Stimulated activated CD8-positive, alpha-beta memory T cell treated with anti-CD3 and anti-CD28 coated beads, Interleukin-4, amount 100 ng/mL, for 48 hours (primary cell): ENCODE results near the gene SLC33A1.
"Not testable (repeated sequence)": the region's sequence is repeated elsewhere in the genome, so short reads cannot be mapped to it uniquely, and the experiment has no call there.

Source experiments
- DNase-seq: peaks from one replicate; pipeline ENCODE4 v3.0.0-alpha.2; 2020

SLC33A1 gene

DNA sequence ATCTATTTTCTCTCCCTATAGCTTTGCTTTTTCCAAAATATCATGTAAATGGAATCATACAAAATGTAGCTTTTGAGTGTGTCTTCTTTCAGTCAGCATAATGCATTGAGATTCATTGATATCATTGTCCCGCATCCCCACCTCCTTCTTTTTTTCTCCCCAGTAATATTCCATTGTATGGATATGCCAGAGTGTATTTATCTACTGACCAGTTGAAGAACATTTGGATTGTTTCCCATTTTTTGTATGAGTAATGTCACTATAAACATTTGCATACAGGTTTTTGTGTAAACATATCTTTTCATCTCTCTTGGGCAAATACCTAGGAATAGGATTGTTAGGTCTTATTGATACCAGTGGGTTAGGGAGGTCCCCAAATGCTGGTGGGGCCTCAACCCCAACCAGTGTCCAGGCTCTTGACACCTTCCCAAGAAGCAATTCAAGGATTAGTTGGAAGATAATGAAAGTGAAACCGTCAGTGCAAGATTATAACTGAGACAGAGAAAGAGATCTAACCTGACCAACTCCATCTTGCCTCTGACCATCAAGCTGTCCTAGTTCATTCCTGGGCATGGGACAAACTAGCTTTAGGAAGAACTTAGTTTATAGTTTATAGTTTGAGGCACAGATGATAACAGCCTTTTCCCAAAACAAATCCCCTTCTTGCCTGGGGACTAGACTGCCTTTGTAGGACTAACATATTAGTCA, 7.4 kb upstream of the SLC33A1 start:
- no peak for DNase-seq

DNA sequence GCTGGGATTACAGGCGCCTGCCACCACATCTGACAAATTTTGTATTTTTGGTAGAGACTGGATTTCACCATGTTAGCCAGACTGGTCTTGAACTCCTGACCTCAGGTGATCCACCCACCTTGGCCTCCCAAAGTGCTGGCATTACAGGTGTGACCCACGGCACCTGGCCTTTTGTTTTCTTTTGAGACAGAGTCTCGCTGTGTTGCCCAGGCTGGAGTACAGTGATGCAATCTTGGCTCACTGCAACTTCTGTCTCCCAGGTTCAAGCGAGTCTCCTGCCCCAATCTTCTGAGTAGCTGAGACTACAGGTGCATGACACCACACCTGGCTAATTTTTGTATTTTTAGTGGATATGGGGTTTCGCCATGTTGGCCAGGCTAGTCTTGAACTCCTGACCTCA, 6.2 kb upstream of the SLC33A1 start:
- not testable (repeated sequence) for DNase-seq

DNA sequence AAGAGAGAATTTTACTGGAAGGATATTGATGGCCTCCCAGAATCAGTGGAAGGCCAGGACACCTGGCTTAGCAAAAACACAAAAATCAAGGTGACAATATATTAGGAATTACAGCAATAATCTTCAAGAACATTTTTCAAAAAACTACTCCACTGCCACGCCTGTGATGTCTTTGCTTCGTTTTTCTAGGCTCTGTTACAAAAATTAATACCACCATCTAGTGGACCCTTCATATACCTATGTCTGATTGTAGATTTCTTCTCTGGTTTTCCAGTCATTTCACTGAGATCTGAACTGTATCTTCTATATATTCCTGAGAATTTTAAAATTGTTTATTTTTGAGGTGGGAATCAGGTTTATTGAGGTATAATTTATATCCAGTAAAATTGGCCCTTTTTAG, 5.6 kb upstream of the SLC33A1 start:
- no peak for DNase-seq

DNA sequence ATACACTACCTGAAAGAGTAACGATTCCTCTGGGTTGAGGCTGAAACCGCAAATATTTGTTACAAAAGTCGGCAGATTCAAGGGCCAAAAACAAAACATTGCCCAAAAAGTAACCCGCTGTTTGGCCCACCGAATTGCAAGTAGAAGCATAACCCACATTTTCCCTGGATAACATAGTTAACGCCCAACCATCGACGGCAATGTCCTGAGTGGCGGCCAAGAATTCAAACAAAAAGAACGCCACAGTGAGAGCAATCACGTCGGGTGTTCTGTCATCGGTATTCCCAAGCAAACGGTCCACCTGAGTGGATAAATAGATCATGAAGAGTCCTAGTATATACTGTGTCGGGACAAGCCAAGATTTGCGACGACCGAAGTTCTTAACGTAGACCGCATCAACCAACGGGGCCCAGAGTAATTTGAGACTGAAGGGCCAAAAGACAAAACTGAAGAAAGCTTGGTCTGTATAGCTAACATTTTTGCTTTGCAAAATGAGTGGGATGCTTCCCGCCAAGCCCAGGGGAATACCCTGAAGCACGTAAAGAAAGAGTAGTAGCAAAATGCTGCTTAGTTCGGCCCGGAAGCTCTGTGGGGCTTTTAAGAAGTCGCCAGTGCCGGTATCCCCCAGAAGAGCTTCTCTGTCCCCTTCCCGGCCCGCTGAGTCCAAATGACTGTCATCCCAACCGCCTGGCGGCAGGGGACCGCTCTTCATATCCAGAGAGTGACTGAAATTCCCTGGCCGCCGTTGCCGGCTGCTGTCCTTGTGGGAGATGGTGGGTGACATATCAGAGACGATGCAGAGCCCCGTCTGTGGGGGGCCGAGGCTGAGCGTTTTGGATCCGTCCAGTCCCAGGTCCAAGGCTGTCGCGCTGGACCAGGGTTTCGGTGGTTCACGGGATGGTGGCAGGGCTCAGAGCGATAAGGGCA, 750 bp downstream of the SLC33A1 start:
- DNase-seq, result peak; percentile 54

DNA sequence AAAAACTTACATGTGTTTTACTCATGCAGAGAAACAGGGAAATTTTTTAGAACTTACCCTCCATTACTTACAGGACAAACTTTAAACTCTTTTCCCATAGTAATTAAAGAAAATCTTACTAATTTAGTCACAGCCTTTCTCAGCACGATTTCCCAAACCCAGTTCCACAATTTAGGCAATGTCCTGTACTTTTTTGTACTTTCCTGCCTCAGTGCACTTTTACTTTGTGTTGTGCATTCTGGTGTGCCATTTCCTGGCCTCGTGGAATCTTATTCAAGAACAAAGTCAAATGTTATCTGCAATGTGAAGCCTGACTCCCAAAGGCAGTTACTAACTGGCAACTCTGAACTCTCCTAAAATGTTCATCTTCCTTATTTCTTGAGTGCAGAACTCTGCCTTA, 1.9 kb downstream of the SLC33A1 start:
- DNase-seq, result no peak

DNA sequence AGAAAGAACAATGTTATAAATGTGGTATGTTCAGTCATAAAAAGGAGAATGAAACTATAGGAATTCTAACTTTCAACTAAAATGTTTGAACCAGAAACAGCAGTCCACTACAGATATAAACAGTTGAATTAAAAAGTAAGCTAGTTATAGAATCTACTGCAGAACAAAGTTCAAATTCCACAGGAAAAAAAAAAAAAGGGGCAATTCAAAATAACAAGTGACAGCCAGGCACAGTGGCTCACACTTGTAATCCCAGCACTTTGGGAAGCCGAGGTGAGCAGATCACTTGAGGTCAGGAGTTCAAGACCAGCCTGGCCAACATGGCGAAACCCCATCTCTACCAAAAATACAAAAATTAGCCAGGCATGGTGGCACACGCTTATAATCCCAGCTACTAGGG, 4.8 kb downstream of the SLC33A1 start:
- DNase-seq, result not testable (repeated sequence)

DNA sequence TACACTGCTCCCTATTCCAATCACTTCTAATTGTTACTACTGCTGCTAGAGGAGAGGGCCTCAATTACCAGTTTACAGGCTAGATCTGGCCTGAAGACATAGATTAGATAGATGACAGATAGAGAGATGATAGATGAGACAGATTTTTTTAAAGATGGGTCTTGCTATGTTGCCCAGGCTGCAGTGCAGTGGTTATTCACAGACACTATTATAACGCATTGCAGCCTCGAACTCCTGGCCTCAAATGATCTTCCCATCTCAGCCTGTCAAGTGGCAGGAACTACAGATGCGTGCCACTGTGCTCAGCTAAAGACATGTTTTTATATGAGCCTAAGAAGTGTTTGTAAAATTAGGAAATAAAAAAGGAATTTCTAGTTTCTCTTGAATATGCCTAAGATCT, 6.2 kb downstream of the SLC33A1 start:
- no peak for DNase-seq

DNA sequence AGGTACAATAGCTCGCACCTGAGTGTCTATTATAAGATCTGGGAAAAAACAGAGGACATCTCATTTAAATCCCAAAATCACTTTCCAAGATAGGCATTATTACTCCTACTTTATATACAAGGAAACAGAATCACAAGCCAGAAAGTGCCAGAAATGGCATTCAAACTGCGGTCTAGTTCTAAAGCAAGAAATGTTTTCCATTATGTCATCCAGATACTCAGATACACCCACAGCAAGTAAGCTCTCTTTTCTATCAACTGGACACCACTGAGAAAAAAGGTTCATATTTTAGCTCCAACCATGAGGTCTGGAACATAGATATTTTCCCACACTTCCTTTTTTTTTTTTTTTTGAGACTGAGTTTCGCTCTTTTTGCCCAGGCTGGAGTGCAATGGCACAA, 8.1 kb downstream of the SLC33A1 start:
- DNase-seq, result no peak

DNA sequence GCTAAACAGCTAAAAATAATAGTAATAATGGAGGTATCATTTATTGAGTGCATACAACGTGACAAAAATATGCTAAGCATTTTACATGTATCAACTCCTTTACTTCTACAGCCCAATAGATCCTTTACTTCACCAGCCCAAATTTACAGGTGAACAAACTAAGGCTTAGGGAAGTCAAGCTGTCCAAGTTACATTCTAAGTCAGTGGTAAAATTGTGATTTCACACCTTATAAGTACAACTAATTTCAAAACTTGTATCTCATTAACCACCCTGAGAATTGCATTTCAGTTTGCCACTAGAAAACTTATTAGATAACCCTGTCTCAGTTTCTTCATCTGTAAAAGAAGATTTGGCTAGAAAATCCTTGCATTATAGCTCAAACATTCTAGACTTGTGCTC, 10.7 kb downstream of the SLC33A1 start:
- DNase-seq, result no peak

DNA sequence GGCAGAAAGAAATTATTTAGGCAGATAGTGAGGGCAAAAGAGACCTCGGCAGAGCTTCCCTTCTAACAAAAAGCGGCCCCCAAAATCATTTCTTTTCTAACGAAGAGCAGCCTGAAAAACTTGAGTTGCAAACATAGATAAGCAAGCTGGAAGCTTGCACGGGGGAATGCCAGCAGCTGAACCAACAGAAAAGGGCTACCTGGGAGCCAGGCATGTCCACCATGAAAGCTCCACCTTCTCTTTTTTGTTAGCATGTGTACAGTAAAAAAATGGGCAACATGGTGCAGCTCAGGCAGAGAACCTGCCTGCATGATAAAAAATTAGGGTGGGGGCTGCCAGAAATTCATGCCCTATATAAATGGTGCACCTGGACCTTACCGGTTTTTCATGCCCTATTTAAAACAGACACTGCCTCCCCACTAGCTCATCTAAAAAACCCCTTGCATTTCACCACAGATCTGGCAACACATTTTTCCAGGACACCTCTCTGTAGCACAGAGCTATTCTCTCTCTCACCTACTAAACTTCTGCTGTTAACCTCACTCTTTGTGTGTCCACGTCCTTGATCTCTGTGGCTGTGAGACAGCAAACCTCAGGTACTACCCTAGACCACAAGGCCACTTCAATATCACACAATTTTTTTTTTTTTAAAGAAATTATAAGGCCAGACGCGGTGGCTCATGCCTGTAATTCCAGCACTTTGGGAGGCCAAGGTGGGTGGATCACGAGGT, 18.7 kb downstream of the SLC33A1 start:
- no peak for DNase-seq

DNA sequence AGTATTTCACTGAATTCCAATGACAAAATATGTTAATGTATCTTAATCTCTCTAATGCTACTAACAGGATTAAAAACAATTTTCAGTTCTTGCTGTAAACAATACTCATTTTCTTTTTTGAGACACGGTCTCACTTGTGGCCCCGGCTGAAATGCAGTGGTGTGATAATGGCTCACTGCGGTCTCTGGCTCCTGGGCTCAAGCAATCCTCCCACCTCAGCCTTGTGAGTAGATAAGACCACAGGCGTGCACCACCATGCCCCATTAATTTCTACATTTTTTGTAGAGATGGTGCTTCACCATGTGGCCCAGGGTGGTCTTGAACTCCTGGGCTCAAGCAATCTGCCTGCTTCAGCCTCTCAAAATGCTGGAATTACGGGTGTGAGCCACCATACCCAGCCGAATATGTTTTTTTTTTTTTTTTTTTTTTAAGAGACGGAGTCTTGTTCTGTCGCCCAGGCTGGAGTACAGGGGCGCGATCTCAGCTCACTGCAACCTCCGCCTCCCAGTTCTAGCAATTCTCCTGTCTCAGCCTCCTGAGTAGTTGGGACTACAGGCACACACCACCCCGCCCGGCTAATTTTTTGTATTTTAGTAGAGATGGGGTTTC, 25.6 kb downstream of the SLC33A1 start:
- not testable (repeated sequence) for DNase-seq

DNA sequence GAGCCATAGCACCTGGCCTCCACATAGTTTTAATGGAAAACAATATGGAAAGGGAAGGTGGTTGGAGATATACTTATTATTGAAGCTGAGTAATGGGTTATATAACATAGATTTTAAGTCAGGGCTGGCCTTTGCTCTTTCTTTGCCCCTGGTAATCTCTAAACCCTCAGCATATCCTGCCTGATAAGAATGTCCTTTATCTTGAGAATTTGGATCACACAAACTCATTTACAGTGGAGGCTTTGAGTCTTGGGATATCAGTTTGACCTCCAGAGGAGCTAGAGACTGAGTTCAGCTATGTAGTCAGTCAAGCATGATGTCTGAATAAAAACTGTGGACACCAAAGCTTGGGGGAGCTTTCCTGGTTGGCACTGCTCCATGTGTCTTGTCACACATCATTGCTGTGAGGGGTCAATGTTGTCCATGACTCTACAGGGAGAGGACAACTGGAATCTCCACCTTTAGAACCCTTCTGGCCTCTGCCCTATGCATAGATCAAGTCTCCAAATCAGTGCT, 39.1 kb downstream of the SLC33A1 start:
- no peak for DNase-seq

DNA sequence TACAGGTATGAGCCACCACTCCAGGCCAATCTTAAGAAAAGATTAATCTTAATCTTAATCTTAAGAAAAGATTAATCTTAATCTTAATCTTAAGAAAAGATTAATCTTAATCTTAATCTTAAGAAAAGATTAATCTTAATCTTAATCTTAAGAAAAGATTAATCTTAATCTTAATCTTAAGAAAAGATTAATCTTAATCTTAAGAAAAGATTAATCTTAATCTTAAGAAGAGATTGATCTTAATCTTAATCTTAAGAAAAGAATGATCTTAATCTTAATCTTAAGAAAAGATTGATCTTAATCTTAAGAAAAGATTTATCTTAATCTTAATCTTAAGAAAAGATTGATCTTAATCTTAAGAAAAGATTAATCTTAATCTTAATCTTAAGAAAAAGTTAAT, 41.0 kb downstream of the SLC33A1 start:
- DNase-seq, result not testable (repeated sequence)

DNA sequence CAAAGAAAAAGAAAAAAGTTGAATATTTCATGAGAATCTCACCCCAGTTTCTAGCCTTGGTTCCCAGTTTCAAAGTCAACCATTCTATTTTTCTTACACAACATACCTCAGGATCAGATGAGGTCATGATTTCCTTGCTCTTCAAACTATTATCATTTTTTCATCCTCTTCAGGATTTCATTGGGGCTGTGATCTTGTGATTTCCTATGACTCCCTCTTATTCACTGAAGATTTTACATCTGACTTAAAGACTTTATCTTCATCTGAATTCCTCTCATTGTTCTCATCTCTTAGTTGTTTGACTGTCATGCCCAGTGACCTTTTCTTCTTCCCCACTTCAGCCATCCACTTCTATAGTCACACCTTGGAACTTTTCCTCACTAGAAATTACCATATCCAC, 45.0 kb downstream of the SLC33A1 start:
- no peak for DNase-seq

DNA sequence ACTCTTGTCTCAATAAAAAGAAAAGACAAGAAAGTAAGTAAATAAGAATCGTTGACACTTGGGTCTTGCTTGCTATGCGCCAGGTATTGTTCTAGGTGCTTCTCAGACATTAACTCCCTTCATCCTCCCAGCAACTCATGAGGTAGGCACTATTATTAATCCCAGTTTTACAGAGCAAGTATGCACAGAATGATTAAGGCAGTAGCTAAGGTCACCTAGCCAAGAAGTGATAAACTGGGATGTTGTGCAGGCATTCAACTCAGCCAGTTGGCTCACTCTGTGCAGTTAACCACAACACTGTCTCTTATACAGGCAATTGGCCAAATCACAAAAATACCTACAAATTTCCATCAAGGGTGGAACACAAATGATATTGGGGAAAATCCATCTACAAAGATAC, 46.4 kb downstream of the SLC33A1 start:
- no peak for DNase-seq

DNA sequence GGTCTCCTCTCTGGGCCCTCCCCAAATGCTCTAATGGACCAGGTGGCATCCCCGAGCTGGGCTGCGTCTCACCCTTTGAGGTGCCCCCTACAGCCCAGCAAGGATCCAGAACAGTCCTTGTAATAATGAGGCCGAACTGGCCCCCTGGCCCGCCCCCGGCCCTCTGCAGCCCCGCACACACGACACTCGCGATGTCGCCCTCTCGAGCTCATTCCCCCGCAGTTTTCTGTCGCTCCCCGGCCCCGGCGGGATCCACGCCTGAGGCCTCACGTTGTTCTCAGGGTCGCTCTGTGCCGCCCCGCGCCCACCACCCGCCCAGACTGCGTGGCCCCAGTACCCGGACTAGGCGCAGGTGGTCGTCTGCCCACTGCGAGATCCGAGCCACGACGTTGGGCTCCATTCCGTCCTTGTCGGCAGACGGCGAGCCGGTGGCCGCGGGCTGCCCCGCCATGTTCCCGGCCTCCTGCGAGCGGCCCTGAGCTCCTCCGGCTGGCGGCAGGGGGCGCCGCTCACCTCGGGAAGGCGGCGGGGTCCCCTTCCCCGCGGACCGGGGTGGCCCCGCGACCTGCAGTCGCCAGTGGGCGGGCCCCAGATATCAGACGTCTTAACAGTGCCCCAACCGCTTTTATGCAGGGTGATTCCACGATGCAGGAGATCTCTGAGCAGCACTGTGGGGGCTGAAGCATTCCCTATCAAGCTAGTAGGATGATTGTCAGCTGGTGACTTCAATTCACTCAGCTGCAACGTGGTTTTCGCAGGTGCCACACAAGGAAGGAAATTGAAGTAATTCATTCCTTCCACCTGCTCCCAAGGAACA, 48.2 kb downstream of the SLC33A1 start, which contains the start of gene C3orf33:
TSS of gene C3orf33 (minus strand) at position 477 of the 817 bp plus-strand sequence. CDS start at position 451, 26 bp downstream.
- peak; percentile 82 for DNase-seq

DNA sequence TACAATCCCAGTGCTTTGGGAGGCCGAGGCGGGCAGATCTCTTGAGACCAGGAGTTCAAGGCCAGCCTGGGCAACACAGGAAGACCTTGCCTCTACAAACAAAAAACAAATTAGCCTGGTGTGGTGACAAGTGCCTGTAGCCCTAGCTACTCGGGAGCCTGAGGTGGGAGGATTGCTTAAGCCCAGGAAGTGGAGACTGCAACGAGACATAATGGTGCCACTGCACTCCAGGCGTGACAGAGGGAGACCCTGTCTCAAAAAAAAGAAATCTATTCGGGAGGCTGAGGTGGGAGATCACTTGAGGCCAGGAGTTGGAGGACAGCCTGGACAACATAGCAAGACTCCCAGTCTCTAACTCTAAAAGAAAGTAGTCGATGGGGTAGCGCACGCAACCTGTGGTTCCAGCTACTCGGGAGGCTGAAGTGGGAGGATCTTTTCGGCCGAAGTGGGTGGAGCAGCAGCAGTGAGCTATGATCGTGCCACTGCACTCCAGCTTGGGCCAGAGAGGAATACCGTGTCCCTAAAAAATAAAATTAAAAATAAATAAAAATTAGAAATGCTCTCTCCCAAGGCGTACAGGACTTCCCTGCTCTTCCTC, 48.9 kb downstream of the SLC33A1 start:
- peak; percentile 68 for DNase-seq

DNA sequence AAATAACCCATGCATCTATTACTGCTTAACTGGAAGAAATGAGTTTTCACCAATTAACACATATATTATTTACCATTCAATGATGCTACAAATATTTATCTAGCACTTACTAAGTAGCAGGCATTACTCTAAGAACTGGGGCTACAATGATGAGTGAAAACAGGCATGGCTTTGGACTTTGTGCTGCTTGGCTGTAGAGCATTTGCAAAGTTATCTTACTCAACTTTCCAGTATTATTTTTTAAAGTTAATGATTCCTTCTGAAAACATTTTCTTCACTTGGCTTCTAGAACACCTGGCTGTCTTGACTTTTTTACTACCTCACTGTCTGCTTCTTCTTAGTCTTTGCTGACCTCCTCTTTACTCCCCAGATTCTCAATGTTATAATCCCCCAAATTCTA, 49.9 kb downstream of the SLC33A1 start:
- no peak for DNase-seq

DNA sequence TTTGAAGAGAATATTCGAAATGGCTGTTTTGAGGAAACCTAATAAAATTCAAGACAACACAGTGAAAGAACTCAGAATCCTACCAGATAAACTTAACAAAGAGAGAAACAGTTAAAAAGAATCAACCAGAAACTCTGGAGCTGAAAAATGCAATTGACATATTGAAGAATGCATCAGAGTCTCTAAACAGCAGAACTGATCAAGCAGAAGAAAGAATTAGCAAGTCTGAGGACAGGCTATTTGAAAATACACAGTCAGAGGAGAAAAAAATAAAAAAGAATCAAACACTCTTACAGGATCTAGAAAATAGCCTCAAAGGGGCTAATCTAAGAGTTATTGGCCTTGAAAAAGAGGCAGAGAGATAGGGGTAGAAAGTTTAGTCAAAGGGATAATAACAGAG, 61.7 kb downstream of the SLC33A1 start:
- no peak for DNase-seq

DNA sequence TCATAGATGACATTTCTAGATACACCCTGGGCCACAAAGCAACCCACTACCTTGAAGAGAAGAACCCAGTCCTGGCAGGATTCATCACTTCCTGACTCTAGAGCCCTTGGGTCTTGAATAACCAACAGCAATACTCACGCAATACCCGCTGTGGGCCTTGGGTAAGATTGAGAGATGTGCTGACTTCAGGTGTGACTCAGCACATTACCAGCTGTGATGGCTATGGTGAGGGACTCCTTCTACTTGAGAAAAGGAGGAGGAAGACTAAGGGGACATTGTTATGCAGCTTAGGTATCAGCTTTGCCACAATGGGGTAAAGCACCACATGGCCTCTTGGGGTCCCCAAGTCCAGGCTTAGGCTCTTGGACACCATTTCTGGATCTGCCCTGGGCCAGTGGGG, 63.0 kb downstream of the SLC33A1 start:
- DNase-seq, result no peak

DNA sequence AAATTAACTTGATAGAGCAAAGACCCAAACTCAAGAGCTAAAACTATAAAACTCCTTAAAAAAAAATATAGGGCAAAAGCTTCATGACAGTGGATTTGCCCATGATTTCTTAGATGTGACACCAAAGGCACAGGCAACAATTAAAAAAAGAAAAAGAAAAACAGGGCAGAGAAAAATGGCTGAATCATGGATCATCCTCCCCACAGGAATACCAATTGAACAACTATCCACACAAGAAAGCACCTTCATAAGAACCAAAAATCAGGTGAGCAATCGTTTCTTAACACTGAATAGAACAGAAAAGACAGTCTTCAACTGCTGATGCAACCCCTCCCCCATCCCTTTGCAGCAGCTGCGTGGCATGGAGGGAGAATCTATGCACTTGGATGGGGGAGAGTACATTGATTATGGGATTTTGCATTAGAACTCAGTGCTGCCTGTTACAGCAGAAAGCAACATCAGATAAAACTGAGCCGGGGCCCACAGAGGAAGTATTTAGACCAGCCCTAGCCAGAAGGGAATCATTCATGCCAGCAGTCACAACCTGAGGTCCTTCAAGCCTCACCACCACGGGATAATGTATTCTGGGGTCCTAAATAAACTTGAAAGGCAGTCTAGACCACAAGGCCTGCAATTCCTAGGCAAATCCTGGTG, 63.8 kb downstream of the SLC33A1 start:
- DNase-seq, result no peak
